ENCODE data around the gene SUPT3H.
"Not testable (repeated sequence)": the region's sequence is repeated elsewhere in the genome, so short reads cannot be mapped to it uniquely, and the experiment has no call there.

Gene SUPT3H

GRCh38 chr6:44868335-44868668 lies 509.4 kb downstream of the SUPT3H start:
- H3K27ac Mint-ChIP-seq = no peak overlapping the region

GRCh38 chr6:44867571-44868334 lies 510.0 kb downstream of the SUPT3H start:
- H3K4me3 Mint-ChIP-seq = no peak overlapping the region
- peaks cover 20% of the 10 kb centered on the region for H3K36me3 Mint-ChIP-seq (ENCODE audit: low read depth)
- H3K4me1 Mint-ChIP-seq (ENCODE audit: low read depth) = peaks cover 11% of the 10 kb centered on the region
- no peak overlapping the region for H3K27ac Mint-ChIP-seq
- no peaks in the 10 kb centered on the region for H3K27me3 Mint-ChIP-seq (ENCODE audit: low read depth)
- peaks cover 25% of the 10 kb centered on the region for H3K9me3 Mint-ChIP-seq

More at GRCh38 chr6:44868335-44868668, 509.4 kb downstream of the SUPT3H start:
- H3K27me3 Mint-ChIP-seq (ENCODE audit: low read depth) = no peaks in the 10 kb centered on the region
- peaks cover 17% of the 10 kb centered on the region for H3K36me3 Mint-ChIP-seq (ENCODE audit: low read depth)
- H3K9me3 Mint-ChIP-seq = peaks cover 23% of the 10 kb centered on the region
- H3K4me3 Mint-ChIP-seq = no peak overlapping the region
- H3K4me1 Mint-ChIP-seq (ENCODE audit: low read depth) = peaks cover 11% of the 10 kb centered on the region

GRCh38 chr6:44865184-44865583 lies 512.5 kb downstream of the SUPT3H start:
- H3K9me3 Mint-ChIP-seq = peaks cover 29% of the 10 kb centered on the region
- H3K27me3 Mint-ChIP-seq (ENCODE audit: low read depth); H3K27ac Mint-ChIP-seq; H3K4me3 Mint-ChIP-seq: not testable (repeated sequence)
- H3K4me1 Mint-ChIP-seq (ENCODE audit: low read depth) = peaks cover 11% of the 10 kb centered on the region
- peaks cover 21% of the 10 kb centered on the region for H3K36me3 Mint-ChIP-seq (ENCODE audit: low read depth)

- H3K36me3 Mint-ChIP-seq (ENCODE audit: low read depth) = peaks cover 12% of the 10 kb centered on the region
- no peak overlapping the region for H3K27ac Mint-ChIP-seq
- no peak overlapping the region for H3K4me3 Mint-ChIP-seq
- H3K4me1 Mint-ChIP-seq (ENCODE audit: low read depth) = no peaks in the 10 kb centered on the region
- peaks cover 25% of the 10 kb centered on the region for H3K9me3 Mint-ChIP-seq
- no peaks in the 10 kb centered on the region for H3K27me3 Mint-ChIP-seq (ENCODE audit: low read depth)
Measured at GRCh38 chr6:44859901-44860410, 517.8 kb downstream of the SUPT3H start.

GRCh38 chr6:44858998-44859397 lies 518.7 kb downstream of the SUPT3H start:
- H3K27me3 Mint-ChIP-seq (ENCODE audit: low read depth) = no peaks in the 10 kb centered on the region
- no peaks in the 10 kb centered on the region for H3K4me1 Mint-ChIP-seq (ENCODE audit: low read depth)
- no peak overlapping the region for H3K4me3 Mint-ChIP-seq
- H3K36me3 Mint-ChIP-seq (ENCODE audit: low read depth) = peaks cover 11% of the 10 kb centered on the region
- H3K27ac Mint-ChIP-seq = no peak overlapping the region
- peaks cover 18% of the 10 kb centered on the region for H3K9me3 Mint-ChIP-seq

GRCh38 chr6:44856479-44856878 lies 521.3 kb downstream of the SUPT3H start:
- H3K27me3 Mint-ChIP-seq (ENCODE audit: low read depth) = no peaks in the 10 kb centered on the region
- H3K4me3 Mint-ChIP-seq = no peak overlapping the region
- H3K27ac Mint-ChIP-seq = no peak overlapping the region
- peaks cover 6% of the 10 kb centered on the region for H3K9me3 Mint-ChIP-seq
- H3K4me1 Mint-ChIP-seq (ENCODE audit: low read depth) = no peaks in the 10 kb centered on the region
- peaks cover 4% of the 10 kb centered on the region for H3K36me3 Mint-ChIP-seq (ENCODE audit: low read depth)

- H3K27ac Mint-ChIP-seq = no peak overlapping the region
- H3K27me3 Mint-ChIP-seq (ENCODE audit: low read depth) = no peaks in the 10 kb centered on the region
- H3K36me3 Mint-ChIP-seq (ENCODE audit: low read depth) = peaks cover 4% of the 10 kb centered on the region
- peaks cover 6% of the 10 kb centered on the region for H3K9me3 Mint-ChIP-seq
- no peaks in the 10 kb centered on the region for H3K4me1 Mint-ChIP-seq (ENCODE audit: low read depth)
- H3K4me3 Mint-ChIP-seq = no peak overlapping the region
Measured at GRCh38 chr6:44855562-44856411, 521.9 kb downstream of the SUPT3H start.

GRCh38 chr6:44854712-44855443 lies 522.9 kb downstream of the SUPT3H start:
- H3K36me3 Mint-ChIP-seq (ENCODE audit: low read depth) = peaks cover 2% of the 10 kb centered on the region
- H3K4me3 Mint-ChIP-seq = no peak overlapping the region
- H3K27me3 Mint-ChIP-seq (ENCODE audit: low read depth) = no peaks in the 10 kb centered on the region
- no peaks in the 10 kb centered on the region for H3K4me1 Mint-ChIP-seq (ENCODE audit: low read depth)
- peaks cover 6% of the 10 kb centered on the region for H3K9me3 Mint-ChIP-seq
- H3K27ac Mint-ChIP-seq = no peak overlapping the region

GRCh38 chr6:44851176-44851575 lies 526.6 kb downstream of the SUPT3H start:
- Mint-ChIP-seq H3K27me3 (ENCODE audit: low read depth) (no peaks in the 10 kb centered on the region), H3K4me1 (ENCODE audit: low read depth) (no peaks in the 10 kb centered on the region), H3K27ac (no peak overlapping the region), H3K4me3 (no peak overlapping the region), H3K36me3 (ENCODE audit: low read depth) (peaks cover 2% of the 10 kb centered on the region), H3K9me3 (no peaks in the 10 kb centered on the region)

- H3K36me3 Mint-ChIP-seq (ENCODE audit: low read depth) = peaks cover 2% of the 10 kb centered on the region
- H3K4me3 Mint-ChIP-seq = no peak overlapping the region
- no peaks in the 10 kb centered on the region for H3K4me1 Mint-ChIP-seq (ENCODE audit: low read depth)
- no peaks in the 10 kb centered on the region for H3K27me3 Mint-ChIP-seq (ENCODE audit: low read depth)
- no peaks in the 10 kb centered on the region for H3K9me3 Mint-ChIP-seq
- no peak overlapping the region for H3K27ac Mint-ChIP-seq
Measured at GRCh38 chr6:44850312-44850711, 527.4 kb downstream of the SUPT3H start.

GRCh38 chr6:44849806-44850205 lies 527.9 kb downstream of the SUPT3H start:
- no peak overlapping the region for H3K27ac Mint-ChIP-seq
- no peaks in the 10 kb centered on the region for H3K9me3 Mint-ChIP-seq
- peaks cover 2% of the 10 kb centered on the region for H3K36me3 Mint-ChIP-seq (ENCODE audit: low read depth)
- H3K4me3 Mint-ChIP-seq = no peak overlapping the region
- no peaks in the 10 kb centered on the region for H3K27me3 Mint-ChIP-seq (ENCODE audit: low read depth)
- no peaks in the 10 kb centered on the region for H3K4me1 Mint-ChIP-seq (ENCODE audit: low read depth)

GRCh38 chr6:44843734-44844133 lies 534.0 kb downstream of the SUPT3H start:
- no peak overlapping the region for H3K4me3 Mint-ChIP-seq
- no peaks in the 10 kb centered on the region for H3K4me1 Mint-ChIP-seq (ENCODE audit: low read depth)
- no peaks in the 10 kb centered on the region for H3K36me3 Mint-ChIP-seq (ENCODE audit: low read depth)
- no peak overlapping the region for H3K27ac Mint-ChIP-seq
- H3K27me3 Mint-ChIP-seq (ENCODE audit: low read depth) = no peaks in the 10 kb centered on the region
- no peaks in the 10 kb centered on the region for H3K9me3 Mint-ChIP-seq

- Mint-ChIP-seq H3K9me3 (no peaks in the 10 kb centered on the region), H3K4me1 (ENCODE audit: low read depth) (peaks cover 2% of the 10 kb centered on the region), H3K4me3 (no peak overlapping the region), H3K27me3 (ENCODE audit: low read depth) (no peaks in the 10 kb centered on the region), H3K27ac (no peak overlapping the region), H3K36me3 (ENCODE audit: low read depth) (peaks cover 4% of the 10 kb centered on the region)
Measured at GRCh38 chr6:44842616-44843015, 535.1 kb downstream of the SUPT3H start.

GRCh38 chr6:44841829-44842228 lies 535.9 kb downstream of the SUPT3H start:
- Mint-ChIP-seq H3K9me3 (no peaks in the 10 kb centered on the region), H3K27me3 (ENCODE audit: low read depth) (no peaks in the 10 kb centered on the region), H3K36me3 (ENCODE audit: low read depth) (peaks cover 4% of the 10 kb centered on the region), H3K4me1 (ENCODE audit: low read depth) (peaks cover 2% of the 10 kb centered on the region), H3K4me3 (no peak overlapping the region), H3K27ac (no peak overlapping the region)

Measured in T-helper 1 cell treated with Interleukin-12 subunit alpha and Interleukin-12 subunit beta and Interleukin-4 antibody, amounts not matched to agents 30 μg/mL and 1 μg/mL, for 36 hours (primary cell).